ENCODE data around the gene RUNDC3A. TPM values are rescaled to one million over a fixed set of nuclear protein-coding genes. Genes with fewer than 3 reads are reported as not detected.

Gene RUNDC3A
- total and polyA plus RNA-seq, 2 of the 13 experiments (the other 11 are each of a cell fraction or from before 2014, with no cell fraction given) = 0.25 TPM; not detected in 1

GRCh38 chr17:44350733-44351226 is 42.4 kb downstream of the RUNDC3A start (continued):
- no peak for TF ChIP-seq ZBED4 (CRISPR knock-in tag; IDR thresholded peaks at IDR 0.05; ENCODE audit: borderline replicate concordance)
- TF ChIP-seq ARID3A (IDR thresholded peaks at IDR 0.05; ENCODE audit: low read depth, low read length) = 0 out of 2 replicates have a peak, but pooled peaks have one; percentile 18
- no peak for TF ChIP-seq KMT2A (CRISPR knock-in tag; IDR thresholded peaks at IDR 0.05)
- 0 out of 2 replicates have a peak, but pooled peaks have one; percentile 47 for TF ChIP-seq TSC22D2 (CRISPR knock-in tag; IDR thresholded peaks at IDR 0.05; ENCODE audit: borderline replicate concordance)
- TF ChIP-seq KLF12 (CRISPR knock-in tag; IDR thresholded peaks at IDR 0.05; ENCODE audit: borderline replicate concordance) = no peak
- no peak for TF ChIP-seq ATF6 (CRISPR knock-in tag; conservative IDR thresholded peaks at IDR 0.05)
- TF ChIP-seq HMGA1 (CRISPR knock-in tag; conservative IDR thresholded peaks at IDR 0.05) = no peak
- no peak for TF ChIP-seq THAP11 (CRISPR knock-in tag; IDR thresholded peaks at IDR 0.05)
- TF ChIP-seq ATF3 (CRISPR knock-in tag; IDR thresholded peaks at IDR 0.05) = no peak
- no peak for TF ChIP-seq SOX6 (IDR thresholded peaks at IDR 0.05)
- no peak for TF ChIP-seq SOX6 (CRISPR knock-in tag; IDR thresholded peaks at IDR 0.05)
- no peak for TF ChIP-seq ATF5 (CRISPR knock-in tag; IDR thresholded peaks at IDR 0.05; ENCODE audit: low read depth)
- TF ChIP-seq MAX (IDR thresholded peaks at IDR 0.05) = no peak
- no peak for TF ChIP-seq KLF13 (CRISPR knock-in tag; IDR thresholded peaks at IDR 0.05)
- TF ChIP-seq SNAPC5 (CRISPR knock-in tag; IDR thresholded peaks at IDR 0.05; ENCODE audit: borderline replicate concordance) = no peak
- TF ChIP-seq ATF2 (CRISPR knock-in tag; IDR thresholded peaks at IDR 0.05) = 0 out of 2 replicates have a peak, but pooled peaks have one; percentile 26
- TF ChIP-seq POLR2AphosphoS2 (IDR thresholded peaks at IDR 0.05; ENCODE audit: low read depth, low read length) = no peak
- no peak for TF ChIP-seq ZKSCAN1 (IDR thresholded peaks at IDR 0.05; ENCODE audit: low read length)
- TF ChIP-seq DBP (CRISPR knock-in tag; IDR thresholded peaks at IDR 0.05; ENCODE audit: not compliant biosample characterization) = no peak
